Measurements from ENCODE around the gene MYOZ2.
"Not testable (repeated sequence)": the region's sequence is repeated elsewhere in the genome, so short reads cannot be mapped to it uniquely, and the experiment has no call there.

Gene MYOZ2

DNA sequence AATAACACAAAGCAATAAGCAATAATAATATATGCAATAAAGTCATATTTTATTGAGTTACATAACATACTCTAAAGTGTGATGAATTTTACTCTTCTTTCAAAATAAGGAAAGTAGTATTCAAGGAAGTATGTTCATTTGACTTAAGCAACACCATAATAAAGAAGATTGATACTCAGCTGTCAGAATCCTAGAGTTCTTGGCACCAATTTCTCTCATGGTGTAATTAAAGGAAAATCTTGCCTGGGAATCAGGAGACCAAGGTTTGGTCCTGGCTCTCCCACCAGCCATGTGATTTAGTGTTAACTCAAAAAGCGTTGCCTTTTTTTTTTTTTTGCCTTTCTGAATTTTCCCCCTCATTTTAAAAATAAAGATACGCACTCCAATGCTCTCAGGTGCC, 17.1 kb downstream of the MYOZ2 start:
- H3K4me3 ChIP-seq (ENCODE audit: low read depth, low read length) = no peak overlapping the region
- TF ChIP-seq, protein P1, sequence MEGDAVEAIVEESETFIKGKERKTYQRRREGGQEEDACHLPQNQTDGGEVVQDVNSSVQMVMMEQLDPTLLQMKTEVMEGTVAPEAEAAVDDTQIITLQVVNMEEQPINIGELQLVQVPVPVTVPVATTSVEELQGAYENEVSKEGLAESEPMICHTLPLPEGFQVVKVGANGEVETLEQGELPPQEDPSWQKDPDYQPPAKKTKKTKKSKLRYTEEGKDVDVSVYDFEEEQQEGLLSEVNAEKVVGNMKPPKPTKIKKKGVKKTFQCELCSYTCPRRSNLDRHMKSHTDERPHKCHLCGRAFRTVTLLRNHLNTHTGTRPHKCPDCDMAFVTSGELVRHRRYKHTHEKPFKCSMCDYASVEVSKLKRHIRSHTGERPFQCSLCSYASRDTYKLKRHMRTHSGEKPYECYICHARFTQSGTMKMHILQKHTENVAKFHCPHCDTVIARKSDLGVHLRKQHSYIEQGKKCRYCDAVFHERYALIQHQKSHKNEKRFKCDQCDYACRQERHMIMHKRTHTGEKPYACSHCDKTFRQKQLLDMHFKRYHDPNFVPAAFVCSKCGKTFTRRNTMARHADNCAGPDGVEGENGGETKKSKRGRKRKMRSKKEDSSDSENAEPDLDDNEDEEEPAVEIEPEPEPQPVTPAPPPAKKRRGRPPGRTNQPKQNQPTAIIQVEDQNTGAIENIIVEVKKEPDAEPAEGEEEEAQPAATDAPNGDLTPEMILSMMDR (IDR thresholded peaks at IDR 0.05; ENCODE audit: control insufficient read depth, extremely low read depth, insufficient read depth) = no peak
- DNase-seq (ENCODE audit: low read depth) = no peak

DNA sequence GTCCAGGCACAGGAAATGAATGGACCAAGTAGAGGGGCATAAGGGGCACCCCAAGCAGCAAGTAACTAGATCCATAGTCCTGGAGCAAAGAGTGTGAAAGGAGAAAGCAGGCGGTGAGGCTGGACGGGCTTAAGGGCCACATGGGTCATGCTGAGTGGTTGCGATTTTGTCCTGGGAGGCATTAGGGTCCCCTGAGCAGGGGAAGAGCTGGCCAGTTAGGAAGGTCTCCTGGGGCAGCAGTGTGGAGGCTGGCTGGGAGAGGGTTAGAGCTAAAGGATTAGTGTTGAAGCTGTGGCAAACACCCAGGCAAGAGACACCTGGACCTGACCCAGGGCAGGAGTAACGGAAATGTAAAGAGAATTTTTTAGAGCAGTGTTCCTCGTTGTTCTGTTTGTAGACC, 26.5 kb downstream of the MYOZ2 start:
- TF ChIP-seq, protein P1 (IDR thresholded peaks at IDR 0.05; ENCODE audit: control insufficient read depth, extremely low read depth, insufficient read depth) = no peak
- no peak for DNase-seq (ENCODE audit: low read depth)

DNA sequence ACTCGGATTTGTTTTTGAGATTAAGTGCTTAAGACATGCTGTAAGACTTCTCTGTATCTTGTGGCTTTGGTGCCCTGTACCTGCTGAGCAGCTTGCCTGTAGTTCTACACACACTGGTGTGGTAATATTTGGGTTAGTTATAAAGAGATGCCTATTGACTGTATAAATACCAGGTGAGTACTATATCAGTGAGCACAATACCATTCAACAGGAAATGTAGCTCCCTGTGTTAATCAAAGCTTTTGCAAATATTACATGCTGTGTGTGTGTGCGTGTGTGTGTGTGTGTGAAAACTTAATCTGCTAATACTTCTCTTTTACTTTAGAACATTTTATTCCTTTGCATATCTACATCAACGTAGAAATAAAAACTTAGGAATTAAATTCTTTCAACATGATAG, 30.1 kb downstream of the MYOZ2 start:
- TF ChIP-seq, protein P1 (IDR thresholded peaks at IDR 0.05; ENCODE audit: control insufficient read depth, extremely low read depth, insufficient read depth) = no peak
- no peak for DNase-seq (ENCODE audit: low read depth)
- H3K4me3 ChIP-seq (ENCODE audit: low read depth, low read length) = no peak overlapping the region

More for the DNA sequence above, 26.5 kb downstream of the MYOZ2 start:
- no peak overlapping the region for H3K4me3 ChIP-seq (ENCODE audit: low read depth, low read length)

DNA sequence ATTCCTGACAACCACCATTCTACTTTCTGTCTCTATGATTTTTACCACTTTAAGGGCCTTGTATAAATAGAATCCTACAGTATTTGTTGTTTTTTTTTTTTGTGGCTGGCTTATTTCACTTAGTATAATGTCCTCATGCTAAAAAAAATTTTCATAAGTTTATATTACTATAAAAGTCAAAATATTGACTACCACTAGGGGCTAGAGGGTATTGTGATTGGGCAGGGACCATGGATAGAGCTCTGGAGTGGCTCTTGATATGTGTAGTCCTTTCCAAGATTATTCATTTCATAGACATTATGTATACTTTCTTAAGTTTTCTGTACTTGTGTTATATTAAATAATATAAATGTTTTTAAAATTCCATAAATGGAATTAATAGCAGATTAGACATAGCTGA, 34.6 kb downstream of the MYOZ2 start:
- TF ChIP-seq, protein P1 (IDR thresholded peaks at IDR 0.05; ENCODE audit: control insufficient read depth, extremely low read depth, insufficient read depth) = no peak
- DNase-seq (ENCODE audit: low read depth) = no peak
- no peak overlapping the region for H3K4me3 ChIP-seq (ENCODE audit: low read depth, low read length)

DNA sequence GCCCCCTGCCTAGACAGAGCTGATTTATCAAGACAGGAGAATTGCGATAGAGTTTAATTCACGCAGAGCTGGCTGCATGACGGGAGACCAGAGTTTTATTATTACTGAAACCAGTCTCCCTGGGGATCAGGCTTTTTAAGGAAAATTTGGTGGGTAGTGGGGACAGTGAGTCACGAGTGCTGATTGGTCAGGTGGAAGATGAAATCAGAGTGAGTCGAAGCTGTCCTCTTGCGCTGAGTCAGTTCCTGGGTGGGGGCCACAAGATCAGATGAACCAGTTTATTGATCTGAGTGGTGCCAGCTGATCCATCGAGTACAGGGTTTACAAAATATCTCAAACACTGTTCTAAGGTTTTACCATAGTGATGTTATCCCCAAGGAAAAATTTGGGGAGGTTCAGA, 36.6 kb downstream of the MYOZ2 start:
- no peak for DNase-seq (ENCODE audit: low read depth)
- TF ChIP-seq, protein P1 (IDR thresholded peaks at IDR 0.05; ENCODE audit: control insufficient read depth, extremely low read depth, insufficient read depth) = no peak
- H3K4me3 ChIP-seq (ENCODE audit: low read depth, low read length) = no peak overlapping the region

DNA sequence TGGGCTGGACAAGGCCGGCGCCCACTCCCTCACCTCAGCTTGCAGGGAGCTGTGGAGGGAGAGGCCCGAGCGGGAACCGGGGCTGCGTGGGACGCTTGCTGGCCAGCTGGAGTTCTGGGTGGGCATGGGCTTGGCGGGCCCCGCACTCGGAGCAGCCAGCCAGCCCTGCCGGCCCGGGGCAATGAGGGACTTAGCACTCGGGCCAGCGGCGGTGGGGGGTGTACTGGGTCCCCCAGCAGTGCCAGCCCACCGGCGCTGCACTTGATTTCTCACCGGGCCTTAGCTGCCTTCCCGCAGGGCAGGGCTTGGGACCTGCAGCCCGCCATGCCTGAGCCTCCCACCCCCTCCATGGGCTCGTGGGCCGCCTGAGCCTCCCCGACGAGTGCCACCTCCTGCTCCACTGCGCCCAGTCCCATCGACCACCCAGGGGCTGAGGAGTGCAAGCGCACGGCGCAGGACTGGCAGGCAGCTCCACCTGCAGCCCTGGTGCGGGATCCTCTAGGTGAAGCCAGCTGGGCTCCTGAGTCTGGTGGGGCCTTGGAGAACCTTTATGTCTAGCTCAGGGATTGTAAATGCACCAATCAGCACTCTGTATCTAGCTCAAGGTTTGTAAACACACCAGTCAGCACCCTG, 38.2 kb downstream of the MYOZ2 start:
- H3K4me3 ChIP-seq (ENCODE audit: low read depth, low read length); DNase-seq (ENCODE audit: low read depth): not testable (repeated sequence)

DNA sequence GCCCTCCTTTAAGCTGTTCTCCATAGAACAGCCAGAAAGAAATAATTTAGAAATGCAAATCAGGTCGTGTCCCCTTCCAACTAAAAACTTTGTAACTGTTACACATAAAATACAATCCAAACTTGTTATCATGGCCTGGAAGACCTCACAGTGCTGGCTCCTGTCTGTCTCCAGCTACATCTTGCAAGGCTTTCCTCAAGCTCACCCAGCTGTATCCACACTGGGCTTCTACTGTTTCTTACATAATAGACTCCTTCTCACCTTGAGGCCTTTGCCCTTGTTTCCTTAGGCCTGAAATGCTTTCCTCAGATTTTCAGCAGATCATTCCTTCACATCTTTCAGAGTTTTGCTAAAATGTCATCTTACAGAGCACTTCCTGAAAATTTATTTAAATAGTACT, 43.4 kb downstream of the MYOZ2 start:
- TF ChIP-seq, protein P1 (IDR thresholded peaks at IDR 0.05; ENCODE audit: control insufficient read depth, extremely low read depth, insufficient read depth) = no peak
- H3K4me3 ChIP-seq (ENCODE audit: low read depth, low read length) = no peak overlapping the region
- no peak for DNase-seq (ENCODE audit: low read depth)

Data from LNCaP clone FGC (cell line).